Colonic mucosa (tissue), 4 donors: ENCODE results near the gene ZNF827. TPM values are rescaled to one million over a fixed set of nuclear protein-coding genes. Genes with fewer than 3 reads are reported as not detected.

Experiments used
- DNase-seq: peaks from one replicate; pipeline ENCODE4 v3.0.0-alpha.2; 2020
- H3K27ac ChIP-seq: fragments of 200-600 bp; one replicate; pipeline ENCODE4 v1.8.0; 2021
- H3K27me3 ChIP-seq: fragments of 200-600 bp; one replicate; pipeline ENCODE4 v1.8.0; 2021
- H3K36me3 ChIP-seq: fragments of 200-600 bp; one replicate; pipeline ENCODE4 v1.8.0; 2021
- H3K4me1 ChIP-seq: fragments of 200-600 bp; one replicate; pipeline ENCODE4 v1.8.0; 2021; ENCODE audit warnings: mild to moderate bottlenecking
- H3K4me3 ChIP-seq: fragments of 200-600 bp; one replicate; pipeline ENCODE4 v1.8.0; 2021
- H3K9ac ChIP-seq, 2 donors: one replicate each; pipeline ENCODE4 v1.7.0; 2013; ENCODE audit warnings: control low read depth in 2 of 2, low read depth in 2 of 2, low read length in 2 of 2
- H3K9me3 ChIP-seq: fragments of 200-600 bp; one replicate; pipeline ENCODE4 v1.8.0; 2021
- intact Hi-C: fragments of 100-400 bp; cut with DNase I; formaldehyde crosslinking; loops from one replicate; pipeline ENCODE4 v1.14.1; 2022
- total RNA-seq, 2 donors: library from RNA; stranded (reverse); fragmentation: NEBNext Ultra II Directional in 1 of 2; extraction: Animal tissue kit (Norgen Biotek cat#: 25700) in 1 of 2; gene quantifications; one replicate each; pipeline ENCODE4 v1.2.1, GENCODE V29; 2021
- TF ChIP-seq, protein P1 (sequence below): fragments of 200-600 bp; IDR thresholded peaks from one replicate; pipeline ENCODE4 v1.8.0; 2022; ENCODE audit warnings: antibody characterized with exemption, mild to moderate bottlenecking
- donor health status: healthy.
- donor health status: DM: no; HTN: no; CAD: no.
- donor health status: DM: no; HTN: no; CAD: no.

The ZNF827 gene
- total RNA-seq, 2 donors from 2014 or later = 17.9 to 19.7 TPM

DNA sequence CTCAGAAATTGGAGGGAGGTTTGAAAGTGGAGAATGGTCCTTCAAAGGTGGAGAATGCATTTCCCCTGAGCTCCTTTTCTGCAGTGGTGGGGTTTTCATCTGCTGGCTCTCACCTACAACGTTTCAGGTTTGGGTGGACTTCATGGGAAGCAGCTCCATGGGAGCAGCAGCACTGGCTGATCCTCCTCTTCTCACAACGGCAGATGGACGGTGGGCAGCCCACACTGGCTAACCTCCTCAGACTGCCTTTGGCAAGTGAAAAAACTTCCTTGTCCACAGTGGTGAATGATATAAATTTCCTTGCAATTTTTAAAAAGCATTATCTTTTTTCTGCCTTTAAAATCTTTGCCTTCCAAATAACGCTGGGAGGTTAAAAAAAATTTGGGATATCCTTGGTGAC is 93.5 kb downstream of the ZNF827 start:
- H3K27ac ChIP-seq = no peak overlapping the region
- no peak overlapping the region for H3K4me3 ChIP-seq
- no peaks in the 10 kb centered on the region for H3K4me1 ChIP-seq
- H3K9me3 ChIP-seq = no peaks in the 10 kb centered on the region
- no peak for DNase-seq
- no peaks in the 10 kb centered on the region for H3K36me3 ChIP-seq
- intact Hi-C loops = no loop called here
- H3K27me3 ChIP-seq = no peaks in the 10 kb centered on the region
- no peak overlapping the region for H3K9ac ChIP-seq
- TF ChIP-seq, protein P1, sequence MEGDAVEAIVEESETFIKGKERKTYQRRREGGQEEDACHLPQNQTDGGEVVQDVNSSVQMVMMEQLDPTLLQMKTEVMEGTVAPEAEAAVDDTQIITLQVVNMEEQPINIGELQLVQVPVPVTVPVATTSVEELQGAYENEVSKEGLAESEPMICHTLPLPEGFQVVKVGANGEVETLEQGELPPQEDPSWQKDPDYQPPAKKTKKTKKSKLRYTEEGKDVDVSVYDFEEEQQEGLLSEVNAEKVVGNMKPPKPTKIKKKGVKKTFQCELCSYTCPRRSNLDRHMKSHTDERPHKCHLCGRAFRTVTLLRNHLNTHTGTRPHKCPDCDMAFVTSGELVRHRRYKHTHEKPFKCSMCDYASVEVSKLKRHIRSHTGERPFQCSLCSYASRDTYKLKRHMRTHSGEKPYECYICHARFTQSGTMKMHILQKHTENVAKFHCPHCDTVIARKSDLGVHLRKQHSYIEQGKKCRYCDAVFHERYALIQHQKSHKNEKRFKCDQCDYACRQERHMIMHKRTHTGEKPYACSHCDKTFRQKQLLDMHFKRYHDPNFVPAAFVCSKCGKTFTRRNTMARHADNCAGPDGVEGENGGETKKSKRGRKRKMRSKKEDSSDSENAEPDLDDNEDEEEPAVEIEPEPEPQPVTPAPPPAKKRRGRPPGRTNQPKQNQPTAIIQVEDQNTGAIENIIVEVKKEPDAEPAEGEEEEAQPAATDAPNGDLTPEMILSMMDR = no peak

DNA sequence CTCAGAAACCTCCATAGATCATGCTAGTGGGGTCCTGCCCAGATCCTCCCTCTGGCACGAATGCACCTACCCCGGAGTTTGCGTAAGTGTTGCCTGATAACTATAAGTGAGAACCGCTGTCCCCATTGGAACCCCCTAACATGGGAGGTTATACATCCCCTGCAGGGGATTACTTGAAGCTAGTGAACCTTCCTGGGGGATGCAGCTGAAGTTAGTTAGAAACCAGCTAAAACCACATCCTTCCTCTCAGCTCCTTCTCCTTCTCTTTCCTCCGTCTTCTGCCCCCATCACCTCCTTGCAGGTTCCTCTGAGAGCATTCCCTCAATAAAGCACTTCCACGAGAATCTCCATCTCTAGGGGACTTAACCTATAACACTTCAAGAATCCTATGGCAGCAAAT is 95.0 kb downstream of the ZNF827 start:
- Histone ChIP-seq H3K4me1 (no peaks in the 10 kb centered on the region), H3K27me3 (no peaks in the 10 kb centered on the region), H3K27ac (no peak overlapping the region), H3K36me3 (no peaks in the 10 kb centered on the region), H3K9ac (no peak overlapping the region), H3K4me3 (no peak overlapping the region), H3K9me3 (no peaks in the 10 kb centered on the region)
- DNase-seq = no peak
- intact Hi-C loops = no loop called here
- TF ChIP-seq, protein P1 = no peak

DNA sequence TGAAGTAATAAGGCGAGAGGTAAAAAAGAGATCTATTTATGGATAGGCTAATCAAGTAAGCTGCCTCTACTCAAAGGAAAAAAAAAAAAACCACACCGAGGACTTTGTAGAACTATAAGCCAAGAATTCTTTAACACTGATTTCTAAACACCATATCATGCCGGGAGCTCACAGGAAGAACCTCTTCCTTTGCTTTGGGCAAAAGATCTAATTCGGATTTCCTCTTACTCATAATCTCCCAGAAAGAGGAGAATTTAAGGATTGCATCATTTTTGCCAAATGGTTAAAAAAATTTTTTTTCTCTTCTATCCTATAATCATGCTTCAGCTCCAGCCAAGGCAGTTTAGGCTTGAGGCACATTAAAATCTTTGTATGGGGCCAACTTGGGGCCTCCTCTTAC is 95.5 kb downstream of the ZNF827 start:
- H3K9me3 ChIP-seq = no peaks in the 10 kb centered on the region
- TF ChIP-seq, protein P1 = no peak

DNA sequence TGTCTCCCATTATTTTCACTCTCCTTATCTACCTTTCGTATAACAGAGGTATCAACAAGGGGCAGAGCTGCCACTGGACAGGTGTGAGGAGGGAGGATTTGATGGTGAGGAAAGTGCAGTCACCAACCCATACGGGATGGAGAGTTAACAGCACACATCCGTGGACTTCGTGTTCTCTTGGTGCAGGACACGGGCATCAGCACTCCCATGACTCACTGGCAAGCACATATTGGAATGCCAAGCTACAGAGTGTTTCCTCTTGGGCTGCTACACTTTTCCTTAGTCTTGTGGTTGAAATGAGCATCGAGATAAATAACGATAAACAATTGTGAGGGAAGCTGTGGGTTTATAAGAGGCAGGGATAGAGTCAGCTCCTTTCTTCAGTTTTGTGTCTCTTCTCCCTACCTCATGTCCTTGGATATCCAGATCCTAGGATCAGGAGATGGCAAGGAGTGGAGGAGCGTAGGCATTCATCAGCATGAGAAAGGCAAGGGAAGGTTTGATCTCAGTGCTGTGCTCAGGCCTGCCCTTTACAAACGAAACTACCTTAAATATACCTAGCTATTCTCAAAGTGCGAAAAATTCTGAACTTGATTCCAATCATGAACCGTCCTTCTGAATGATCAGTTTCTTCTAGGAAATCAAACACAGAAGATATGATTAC is 96.3 kb downstream of the ZNF827 start:
- intact Hi-C loops = no loop called here
- no peaks in the 10 kb centered on the region for H3K36me3 ChIP-seq
- no peak overlapping the region for H3K27ac ChIP-seq
- H3K9ac ChIP-seq = no peak overlapping the region
- no peaks in the 10 kb centered on the region for H3K4me1 ChIP-seq
- TF ChIP-seq, protein P1 = no peak
- H3K27me3 ChIP-seq = no peaks in the 10 kb centered on the region
- no peak overlapping the region for H3K4me3 ChIP-seq
- no peak for DNase-seq
- H3K9me3 ChIP-seq = no peaks in the 10 kb centered on the region

More for the DNA sequence above, 95.5 kb downstream of the ZNF827 start:
- no peak overlapping the region for H3K27ac ChIP-seq
- H3K4me3 ChIP-seq = no peak overlapping the region
- H3K27me3 ChIP-seq = no peaks in the 10 kb centered on the region
- H3K9ac ChIP-seq = no peak overlapping the region
- H3K4me1 ChIP-seq = no peaks in the 10 kb centered on the region
- DNase-seq = no peak
- H3K36me3 ChIP-seq = no peaks in the 10 kb centered on the region
- intact Hi-C loops = no loop called here

DNA sequence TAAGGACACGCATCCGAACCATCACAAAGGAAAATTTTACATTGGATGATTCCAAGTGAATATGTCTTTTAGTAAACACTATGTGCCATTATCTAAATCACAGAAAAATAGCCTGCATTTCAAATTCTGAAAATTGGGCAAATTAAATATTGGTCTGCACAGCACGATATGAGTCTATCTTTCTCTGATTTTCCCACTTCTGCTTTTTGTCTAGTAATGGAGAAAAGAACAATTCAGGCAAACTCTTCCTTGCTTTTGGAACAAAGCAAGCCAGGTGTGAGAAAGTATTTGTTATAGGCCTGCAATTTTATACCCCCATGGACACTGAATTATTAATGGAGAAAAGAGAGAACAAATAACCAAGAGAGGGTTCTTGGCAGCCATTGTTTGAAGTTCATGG is 97.8 kb downstream of the ZNF827 start:
- no peak overlapping the region for H3K4me3 ChIP-seq
- H3K36me3 ChIP-seq = no peaks in the 10 kb centered on the region
- H3K27me3 ChIP-seq = no peaks in the 10 kb centered on the region
- DNase-seq = no peak
- TF ChIP-seq, protein P1 = no peak
- H3K9ac ChIP-seq = no peak overlapping the region
- no peaks in the 10 kb centered on the region for H3K4me1 ChIP-seq
- H3K27ac ChIP-seq = no peak overlapping the region
- no peaks in the 10 kb centered on the region for H3K9me3 ChIP-seq
- intact Hi-C loops = no loop called here
